Immature natural killer cell (primary cell): Measurements from ENCODE around the gene PIWIL4. TPM values are rescaled to one million over a fixed set of nuclear protein-coding genes. Genes with fewer than 3 reads are reported as not detected.

Source experiments
- DNase-seq, 3 donors: peaks; one replicate each; pipeline ENCODE4 v3.0.0; 2022; ENCODE audit warnings: mixed read lengths in 1 of 3
- H3K27ac Mint-ChIP-seq, 6 donors: one replicate each; pipeline ENCODE4 v1.8.0; 2020; ENCODE audit warnings: mixed read lengths in 6 of 6, mild to moderate bottlenecking in 5 of 6, inconsistent platforms in 4 of 6, moderate library complexity in 3 of 6
- H3K27me3 Mint-ChIP-seq, 3 donors: one replicate each; pipeline ENCODE4 v1.8.0; 2020 to 2021; ENCODE audit warnings: low read depth in 3 of 3, mild to moderate bottlenecking in 3 of 3, mixed read lengths in 3 of 3, moderate library complexity in 3 of 3, inconsistent platforms in 1 of 3
- H3K36me3 Mint-ChIP-seq, 3 donors: one replicate each; pipeline ENCODE4 v1.8.0; 2020; ENCODE audit warnings: mixed read lengths in 3 of 3, inconsistent platforms in 2 of 3, mild to moderate bottlenecking in 2 of 3
- H3K4me1 Mint-ChIP-seq, 2 donors: one replicate each; pipeline ENCODE4 v1.8.0; 2020; ENCODE audit warnings: inconsistent platforms in 2 of 2, mild to moderate bottlenecking in 2 of 2, mixed read lengths in 2 of 2, moderate library complexity in 1 of 2
- H3K4me3 Mint-ChIP-seq, 5 donors: one replicate each; pipeline ENCODE4 v1.8.0; 2020; ENCODE audit warnings: mild to moderate bottlenecking in 5 of 5, mixed read lengths in 5 of 5, inconsistent platforms in 3 of 5, moderate library complexity in 3 of 5
- H3K9me3 Mint-ChIP-seq, 6 donors: one replicate each; pipeline ENCODE4 v1.8.0; 2020; ENCODE audit warnings: mild to moderate bottlenecking in 6 of 6, mixed read lengths in 6 of 6, inconsistent platforms in 4 of 6, moderate library complexity in 3 of 6
- polyA plus RNA-seq, 3 donors: library from polyadenylated mRNA; unstranded; fragments of 300-500 nt; fragmentation: Illumina TruSeq; gene quantifications; one replicate each; pipeline ENCODE4 v1.2.3, GENCODE V29; 2021

Gene PIWIL4
- polyA plus RNA-seq = under 1 TPM in 1 of 3 donors, not detected in 2; 0.85 TPM

DNA sequence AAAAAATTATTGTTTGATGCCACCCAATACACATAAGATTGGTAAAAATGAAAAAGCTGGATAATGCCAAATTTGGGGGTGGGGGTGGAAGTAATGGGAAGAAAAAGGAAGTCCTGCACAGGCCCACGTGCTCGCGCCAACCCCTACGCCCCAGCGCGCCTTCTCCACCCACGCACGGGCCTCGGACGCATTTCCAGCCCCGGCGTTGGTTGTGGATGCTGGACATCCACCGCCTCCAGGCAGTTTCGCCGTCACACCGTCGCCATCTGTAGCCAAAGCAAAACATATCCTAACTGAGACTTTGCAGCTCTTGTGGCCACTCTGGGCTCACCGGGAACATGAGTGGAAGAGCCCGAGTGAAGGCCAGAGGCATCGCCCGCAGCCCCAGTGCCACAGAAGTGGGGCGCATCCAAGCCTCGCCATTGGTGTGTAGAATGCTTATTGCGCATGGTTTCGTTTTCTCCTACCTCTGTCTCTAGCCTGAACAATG is at the start of gene PIWIL4:
Gene PIWIL4 (plus strand): TSS at position 188 of the 490 bp plus-strand sequence. CDS start 151 bp downstream, at position 339.
- no peaks in the 10 kb centered on the region for H3K36me3 Mint-ChIP-seq
- no peak within 1 kb of the TSS for H3K27ac Mint-ChIP-seq
- H3K9me3 Mint-ChIP-seq = no peaks in the 10 kb centered on the region
- H3K4me1 Mint-ChIP-seq = no peaks in the 10 kb centered on the region
- H3K4me3 Mint-ChIP-seq = no peak within 1 kb of the TSS
- peaks cover 0 to 3% (median 3%) of the 10 kb centered on the region in 3 donors for H3K27me3 Mint-ChIP-seq
- DNase-seq = no peak

DNA sequence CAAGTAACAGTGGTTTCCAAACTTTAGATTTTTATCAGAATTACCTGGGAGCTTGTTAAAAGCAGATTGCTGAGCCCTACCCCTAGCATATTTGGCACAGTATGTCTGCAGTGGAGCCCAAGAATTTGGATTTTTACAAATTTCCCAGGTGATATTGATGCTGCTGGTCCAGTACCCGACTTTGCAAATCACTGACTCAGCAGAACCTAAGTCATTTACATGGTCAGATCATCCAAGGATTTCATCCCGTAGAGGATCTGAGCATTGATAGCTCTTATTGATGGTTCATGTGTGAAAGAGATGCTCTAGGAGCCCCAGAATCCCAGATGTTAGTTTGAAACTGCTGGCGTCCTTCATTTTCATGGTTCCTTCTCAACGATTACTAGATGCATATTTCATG is 48.9 kb upstream of the PIWIL4 start:
- Mint-ChIP-seq H3K36me3 (no peaks in the 10 kb centered on the region), H3K4me1 (peaks cover 2% of the 10 kb centered on the region in 2 donors), H3K9me3 (no peaks in the 10 kb centered on the region), H3K27me3 (peaks cover 1 to 6% (median 2%) of the 10 kb centered on the region in 3 donors), H3K4me3 (no peak overlapping the region), H3K27ac (no peak overlapping the region)
- DNase-seq = no peak

DNA sequence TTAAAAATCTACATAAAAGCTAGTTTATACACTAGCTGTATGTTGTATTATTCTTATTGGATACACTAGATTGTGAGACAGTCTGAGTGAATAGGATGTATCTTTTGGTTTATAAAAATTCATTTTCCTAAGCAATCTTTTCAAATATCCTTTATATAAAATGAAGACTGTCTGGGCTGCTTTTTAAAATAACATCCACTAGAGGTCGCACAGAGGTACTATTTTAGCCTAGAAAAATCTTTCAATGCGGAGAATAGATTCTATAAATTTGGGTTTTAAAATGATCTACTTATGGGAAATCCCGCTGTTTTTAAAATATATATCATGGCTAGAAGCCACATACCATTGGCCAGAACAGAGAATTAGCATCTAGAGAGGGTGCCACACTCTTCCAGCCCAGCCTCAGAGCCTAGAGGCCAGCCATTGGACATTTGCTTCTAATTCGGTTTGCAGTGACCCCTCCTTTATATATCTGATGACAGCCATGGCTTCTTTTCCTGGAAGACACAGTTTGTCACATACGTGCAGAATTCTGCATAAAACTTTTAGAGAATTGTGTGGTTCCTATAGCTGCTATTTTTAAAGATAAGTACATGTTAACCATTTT is 47.6 kb upstream of the PIWIL4 start:
- no peaks in the 10 kb centered on the region for H3K36me3 Mint-ChIP-seq
- H3K9me3 Mint-ChIP-seq = no peaks in the 10 kb centered on the region
- DNase-seq = peak; percentile 10 to 25 (median 17)
- no peak overlapping the region for H3K4me3 Mint-ChIP-seq
- no peaks in the 10 kb centered on the region for H3K4me1 Mint-ChIP-seq
- H3K27ac Mint-ChIP-seq = no peak overlapping the region
- H3K27me3 Mint-ChIP-seq = peaks cover 1 to 13% (median 2%) of the 10 kb centered on the region in 3 donors

DNA sequence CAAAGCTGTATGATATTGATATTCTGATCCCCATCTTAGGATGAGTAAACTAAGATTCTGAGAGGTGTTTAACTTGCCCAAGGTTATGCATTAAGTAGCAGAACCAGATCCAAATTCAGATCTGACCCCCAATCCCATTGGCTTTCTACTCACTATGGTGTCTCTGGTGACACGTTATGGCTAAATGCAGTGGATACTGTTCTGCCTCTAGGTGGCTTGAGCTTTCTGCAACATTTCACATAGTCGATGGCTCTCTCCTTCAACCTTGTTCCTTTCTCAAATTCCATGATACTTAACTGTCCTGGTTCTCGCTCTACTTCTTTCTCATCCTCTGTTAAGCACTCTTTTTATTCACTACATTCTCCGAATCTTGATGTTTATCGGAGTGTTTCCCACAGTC is 45.5 kb upstream of the PIWIL4 start:
- Mint-ChIP-seq H3K9me3 (no peaks in the 10 kb centered on the region), H3K27ac (no peak overlapping the region), H3K4me3 (no peak overlapping the region), H3K27me3 (peaks cover 0 to 21% (median 0%) of the 10 kb centered on the region in 3 donors), H3K4me1 (no peaks in the 10 kb centered on the region), H3K36me3 (no peaks in the 10 kb centered on the region)
- no peak for DNase-seq

DNA sequence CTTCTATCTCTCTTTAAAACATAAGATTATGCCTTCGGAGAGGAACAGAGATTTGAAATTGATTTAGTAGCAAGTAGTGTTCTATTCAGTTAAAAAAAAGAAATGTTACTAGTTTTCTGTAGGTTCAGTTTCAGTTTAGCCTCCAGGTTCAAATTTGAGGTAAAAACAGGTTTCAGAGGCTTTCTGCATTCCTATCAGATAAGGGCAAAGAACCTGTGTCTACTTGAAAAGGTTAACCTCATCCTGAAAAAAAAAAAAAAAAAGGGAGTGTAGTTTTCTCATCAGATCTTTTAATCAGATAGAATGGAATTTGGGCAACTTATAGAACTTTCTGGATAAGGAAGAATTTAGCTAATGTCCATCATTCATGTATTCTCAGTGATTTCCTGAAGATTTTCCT is 42.8 kb upstream of the PIWIL4 start:
- peaks cover 0 to 21% (median 0%) of the 10 kb centered on the region in 3 donors for H3K27me3 Mint-ChIP-seq
- DNase-seq = no peak
- no peak overlapping the region for H3K27ac Mint-ChIP-seq
- no peaks in the 10 kb centered on the region for H3K9me3 Mint-ChIP-seq
- H3K4me3 Mint-ChIP-seq = no peak overlapping the region
- no peaks in the 10 kb centered on the region for H3K4me1 Mint-ChIP-seq
- no peaks in the 10 kb centered on the region for H3K36me3 Mint-ChIP-seq

DNA sequence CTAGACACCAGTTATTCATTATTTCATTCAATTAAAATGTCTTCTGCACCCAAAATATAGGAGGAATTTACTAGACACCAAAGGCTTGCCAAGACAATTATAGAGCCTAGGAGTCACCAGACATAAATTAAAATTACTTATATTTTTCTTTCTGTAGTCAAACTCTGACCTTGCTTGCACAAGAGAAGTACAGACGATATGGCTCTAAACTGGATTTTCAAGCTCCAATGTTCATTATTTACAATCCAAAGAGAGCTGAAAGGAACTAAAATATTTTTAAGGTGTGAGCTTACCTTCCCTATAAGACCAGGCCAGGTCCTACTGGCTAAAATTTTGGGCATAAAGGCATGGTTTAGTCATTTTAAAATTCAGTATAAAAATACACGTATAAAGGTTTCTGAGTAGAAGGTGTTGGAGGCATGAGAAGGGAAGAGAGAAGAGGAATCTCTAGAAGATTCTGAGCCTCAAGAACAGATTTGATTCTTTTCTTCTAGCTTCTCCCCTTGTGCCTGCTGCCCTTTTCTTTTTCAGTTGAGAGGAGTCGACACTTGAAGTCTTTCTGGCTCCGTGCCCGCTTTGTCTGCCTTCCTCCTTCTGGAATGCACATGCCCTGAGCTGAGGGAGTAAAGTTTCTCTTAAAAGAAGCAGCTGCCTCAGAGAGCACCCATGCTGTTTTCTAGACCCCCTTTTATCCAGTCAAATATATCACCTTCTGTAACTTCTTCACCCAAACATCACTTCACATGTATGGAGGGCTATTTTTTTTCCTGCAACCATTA is 41.4 kb upstream of the PIWIL4 start:
- Mint-ChIP-seq H3K36me3 (no peaks in the 10 kb centered on the region), H3K4me3 (no peak overlapping the region), H3K27ac (no peak overlapping the region), H3K9me3 (no peaks in the 10 kb centered on the region), H3K27me3 (peaks cover 0 to 23% (median 0%) of the 10 kb centered on the region in 3 donors), H3K4me1 (no peaks in the 10 kb centered on the region)
- no peak for DNase-seq

DNA sequence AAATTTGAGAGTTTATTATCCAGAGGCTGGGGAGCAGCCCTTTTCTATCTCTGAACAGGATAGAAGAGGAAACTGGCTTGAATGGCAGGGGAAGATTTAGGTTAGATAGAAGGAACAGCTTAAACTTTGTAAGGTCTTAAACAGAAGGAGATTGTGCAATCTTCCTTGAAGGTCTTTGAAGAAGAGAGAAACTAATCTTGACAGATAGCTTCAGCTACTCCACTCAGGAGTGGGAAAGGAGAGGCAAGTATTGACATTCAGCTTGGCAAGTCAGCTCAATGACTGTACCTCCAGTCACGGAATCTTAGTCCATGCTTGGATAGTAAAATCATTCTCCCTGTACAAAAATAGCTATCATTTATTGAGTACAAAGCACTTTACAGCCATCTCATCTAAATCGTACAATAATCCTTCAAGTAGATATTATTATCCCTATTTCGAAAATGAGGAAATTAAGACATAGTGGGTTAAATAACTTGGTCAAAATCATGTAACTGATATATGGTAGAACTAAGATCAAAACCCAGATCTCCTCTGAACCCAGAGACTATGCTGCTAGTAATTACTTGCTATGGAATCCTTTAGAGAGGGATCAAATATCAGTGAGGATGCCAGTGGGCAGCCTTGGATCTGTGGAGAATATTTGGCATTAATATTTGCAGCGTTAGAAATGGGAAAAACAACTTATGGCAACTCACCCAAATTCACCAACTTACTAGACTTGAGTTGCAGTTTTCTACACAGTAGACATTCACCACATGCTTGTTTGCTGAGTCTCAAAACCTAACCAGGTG is 40.3 kb upstream of the PIWIL4 start:
- no peak for DNase-seq
- Mint-ChIP-seq H3K36me3 (no peaks in the 10 kb centered on the region), H3K4me1 (no peaks in the 10 kb centered on the region), H3K9me3 (no peaks in the 10 kb centered on the region), H3K27me3 (peaks cover 0 to 23% (median 0%) of the 10 kb centered on the region in 3 donors), H3K4me3 (no peak overlapping the region), H3K27ac (no peak overlapping the region)

DNA sequence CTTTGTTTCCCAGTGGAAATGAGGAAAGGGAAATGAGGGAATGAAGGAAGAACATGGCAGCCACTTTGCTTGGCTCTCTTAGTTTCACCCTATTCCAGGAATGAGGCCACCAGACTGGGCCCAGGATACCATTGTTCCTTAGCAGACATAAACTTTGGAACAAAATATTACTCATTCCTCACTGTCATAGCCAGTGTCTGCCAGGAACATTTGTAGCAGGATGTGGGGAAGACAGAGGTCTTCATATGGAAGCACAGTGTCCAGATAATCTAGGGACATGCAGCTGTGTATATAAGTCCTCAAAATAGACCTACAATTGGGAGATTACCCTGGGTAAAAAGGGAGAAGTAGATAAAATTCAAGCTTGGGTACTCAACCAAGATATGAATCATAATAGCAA is 38.6 kb upstream of the PIWIL4 start:
- peaks cover 0 to 24% (median 4%) of the 10 kb centered on the region in 3 donors for H3K27me3 Mint-ChIP-seq
- no peak overlapping the region for H3K4me3 Mint-ChIP-seq
- no peaks in the 10 kb centered on the region for H3K4me1 Mint-ChIP-seq
- DNase-seq = no peak
- H3K36me3 Mint-ChIP-seq = no peaks in the 10 kb centered on the region
- no peak overlapping the region for H3K27ac Mint-ChIP-seq
- no peaks in the 10 kb centered on the region for H3K9me3 Mint-ChIP-seq

DNA sequence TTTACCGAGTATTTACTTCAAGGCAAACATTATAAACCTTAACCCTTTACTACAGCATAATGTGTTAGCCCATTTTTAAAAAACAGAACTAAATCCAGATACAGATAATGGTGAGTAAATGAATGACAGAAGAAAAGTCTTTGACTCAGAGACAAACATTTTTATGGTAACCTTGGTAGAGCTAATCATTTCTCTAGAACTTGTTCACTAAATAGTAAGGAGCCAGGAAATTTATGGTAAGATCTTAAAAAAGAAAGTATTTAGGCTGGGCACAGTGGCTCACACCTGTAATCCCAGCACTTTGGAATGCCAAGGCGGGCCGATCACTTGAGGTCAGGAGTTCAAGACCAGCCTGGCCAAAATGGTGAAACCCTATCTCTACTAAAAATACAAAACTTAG is 35.0 kb upstream of the PIWIL4 start:
- Mint-ChIP-seq H3K27me3 (peaks cover 7 to 17% (median 11%) of the 10 kb centered on the region in 3 donors), H3K4me3 (no peak overlapping the region), H3K36me3 (no peaks in the 10 kb centered on the region), H3K4me1 (no peaks in the 10 kb centered on the region), H3K27ac (no peak overlapping the region), H3K9me3 (no peaks in the 10 kb centered on the region)
- DNase-seq = no peak

DNA sequence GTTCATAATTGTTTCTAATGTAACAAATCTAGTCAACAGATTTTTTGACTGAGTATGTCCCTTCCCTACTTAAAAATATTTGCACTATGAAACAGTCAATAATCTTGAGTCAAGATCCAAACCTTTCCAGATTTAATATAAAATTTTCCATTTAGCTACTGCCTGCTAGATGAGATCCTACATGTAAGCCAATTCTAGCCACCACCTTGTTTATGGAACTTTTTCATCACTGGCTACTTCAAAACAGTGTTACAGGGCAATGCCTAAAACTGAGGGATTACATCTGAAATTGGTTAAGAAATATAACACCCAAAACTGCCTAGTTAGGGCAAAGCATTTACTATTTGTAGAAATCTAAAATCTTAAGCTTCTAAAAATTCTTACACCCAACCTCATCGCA is 34.0 kb upstream of the PIWIL4 start:
- DNase-seq = no peak
- Mint-ChIP-seq H3K4me3 (no peak overlapping the region), H3K4me1 (no peaks in the 10 kb centered on the region), H3K27ac (no peak overlapping the region), H3K36me3 (no peaks in the 10 kb centered on the region), H3K27me3 (peaks cover 7 to 19% (median 11%) of the 10 kb centered on the region in 3 donors), H3K9me3 (no peaks in the 10 kb centered on the region)

DNA sequence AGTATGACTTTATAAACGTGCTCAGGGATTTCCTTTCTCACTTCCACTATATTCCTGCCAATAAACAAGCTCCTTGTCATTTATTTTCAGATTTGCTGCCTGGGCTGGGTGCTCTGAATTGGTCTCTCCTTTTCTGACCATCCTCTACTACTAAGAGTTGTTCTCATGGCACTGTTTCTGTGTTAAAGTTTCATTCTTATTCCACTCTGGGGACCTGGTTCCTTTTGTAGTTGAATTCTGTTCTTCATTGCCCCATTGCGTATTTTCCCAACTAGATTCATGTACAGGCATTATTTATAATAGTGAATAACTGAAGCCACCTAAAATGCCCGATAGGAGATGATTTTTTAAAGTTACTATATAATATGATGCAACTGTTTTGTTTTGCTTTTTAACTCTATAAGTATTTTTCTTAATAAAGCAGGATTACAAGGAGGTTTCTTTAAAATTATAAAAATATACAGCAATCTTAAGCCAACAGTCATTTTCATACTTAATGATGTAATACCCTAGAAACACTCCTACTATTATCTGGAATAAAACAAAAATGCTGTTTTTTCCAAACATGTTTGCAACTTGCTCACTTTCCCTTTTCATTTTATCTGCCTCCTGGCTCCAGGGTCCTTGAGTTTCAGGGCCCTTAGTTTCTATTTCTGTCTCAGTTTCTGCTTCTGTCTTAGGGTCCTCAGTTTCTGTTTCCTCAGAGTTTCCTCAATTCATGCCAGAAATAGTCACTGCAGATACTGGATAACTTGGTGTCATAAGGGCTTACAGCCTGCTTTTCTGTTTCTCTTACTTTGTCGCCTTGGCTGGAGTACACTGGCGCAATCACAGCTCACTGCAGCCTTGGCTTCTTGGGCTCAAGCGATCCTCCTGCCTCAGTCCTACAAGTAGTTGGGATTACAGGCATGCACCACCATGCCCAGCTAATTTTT is 33.2 kb upstream of the PIWIL4 start:
- no peaks in the 10 kb centered on the region for H3K36me3 Mint-ChIP-seq
- H3K4me1 Mint-ChIP-seq = no peaks in the 10 kb centered on the region
- DNase-seq = no peak

DNA sequence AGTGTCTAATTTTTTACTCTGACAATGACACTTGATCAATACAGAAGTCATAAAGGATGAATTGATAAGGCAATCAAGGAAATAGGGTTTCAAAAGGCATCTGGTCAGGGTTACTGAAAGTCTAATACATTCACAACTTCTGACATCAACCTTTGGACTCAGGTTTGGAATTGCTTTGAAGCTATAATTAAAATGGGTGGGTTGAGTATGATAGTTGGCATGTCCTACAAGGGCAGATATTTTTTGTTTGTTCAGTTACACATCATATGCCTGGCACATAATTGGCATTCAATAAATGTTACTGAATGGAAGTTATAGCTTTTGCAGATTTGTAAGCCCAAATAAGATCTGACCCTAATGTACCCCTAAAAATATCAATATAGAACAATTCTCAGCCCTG is 30.8 kb upstream of the PIWIL4 start:
- H3K27ac Mint-ChIP-seq = no peak overlapping the region
- no peak overlapping the region for H3K4me3 Mint-ChIP-seq
- no peaks in the 10 kb centered on the region for H3K36me3 Mint-ChIP-seq
- H3K4me1 Mint-ChIP-seq = no peaks in the 10 kb centered on the region
- no peak for DNase-seq
- peaks cover 7 to 19% (median 11%) of the 10 kb centered on the region in 3 donors for H3K27me3 Mint-ChIP-seq
- no peaks in the 10 kb centered on the region for H3K9me3 Mint-ChIP-seq

More for the DNA sequence above, 33.2 kb upstream of the PIWIL4 start:
- Mint-ChIP-seq H3K27ac (no peak overlapping the region), H3K9me3 (no peaks in the 10 kb centered on the region), H3K4me3 (no peak overlapping the region), H3K27me3 (peaks cover 7 to 19% (median 11%) of the 10 kb centered on the region in 3 donors)

DNA sequence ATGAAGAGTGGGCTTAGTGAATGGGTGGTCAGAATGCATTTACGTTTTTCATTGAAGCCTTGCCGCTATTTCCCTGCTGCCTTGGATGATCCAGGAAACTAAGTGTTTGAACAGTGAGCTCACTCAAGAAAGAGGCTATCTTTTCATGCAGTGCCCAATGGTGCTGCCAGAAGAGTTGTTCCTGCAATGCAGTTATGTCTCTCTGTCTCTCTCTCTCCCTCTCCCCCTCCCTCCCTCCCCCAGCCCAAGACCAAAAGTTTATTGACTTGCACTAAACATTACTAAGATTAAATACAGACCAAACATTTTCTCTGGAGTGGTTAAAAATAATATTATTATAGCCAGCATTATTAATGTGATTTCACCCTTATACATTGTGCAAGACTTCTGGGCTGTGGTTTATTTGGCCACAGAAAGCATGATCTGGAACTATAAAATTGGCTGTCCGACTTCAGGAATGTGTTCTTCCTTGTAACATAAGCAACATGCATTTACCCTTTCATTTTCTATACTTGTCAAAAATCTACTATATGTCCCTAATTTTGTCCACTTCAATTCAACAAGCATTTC is 30.1 kb upstream of the PIWIL4 start:
- Mint-ChIP-seq H3K4me3 (no peak overlapping the region), H3K27me3 (peaks cover 7 to 18% (median 11%) of the 10 kb centered on the region in 3 donors), H3K27ac (no peak overlapping the region), H3K36me3 (no peaks in the 10 kb centered on the region), H3K4me1 (no peaks in the 10 kb centered on the region), H3K9me3 (no peaks in the 10 kb centered on the region)
- no peak for DNase-seq
